Ascending aorta (tissue), 2 donors: ENCODE results near the gene CNKSR3. TPM values are rescaled to one million over a fixed set of nuclear protein-coding genes. Genes with fewer than 3 reads are reported as not detected.

Experiments used
- DNase-seq, 2 donors: peaks; one replicate each; pipeline ENCODE4 v3.0.0-alpha.2; 2019; ENCODE audit warnings: low spot score in 2 of 2
- H3K27ac ChIP-seq, 2 donors: fragments of 200-600 bp; sonication (generic); one replicate each; pipeline ENCODE4 v1.5.1; 2016 to 2017; ENCODE audit warnings: mild to moderate bottlenecking in 1 of 2
- H3K27me3 ChIP-seq: fragments of 200-600 bp; sonication (generic); one replicate; pipeline ENCODE4 v1.5.1; 2017
- H3K36me3 ChIP-seq, 2 donors: fragments of 200-600 bp; sonication (generic); one replicate each; pipeline ENCODE4 v1.5.1; 2016
- H3K4me1 ChIP-seq, 2 donors: fragments of 200-600 bp; sonication (generic); one replicate each; pipeline ENCODE4 v1.5.1; 2016 to 2017; ENCODE audit warnings: mild to moderate bottlenecking in 1 of 2
- H3K4me3 ChIP-seq, 2 donors: fragments of 200-600 bp; sonication (generic); one replicate each; pipeline ENCODE4 v1.5.1; 2016 to 2017; ENCODE audit warnings: mild to moderate bottlenecking in 1 of 2
- H3K9me3 ChIP-seq, 2 donors: fragments of 200-600 bp; sonication (generic); one replicate each; pipeline ENCODE4 v1.5.1; 2016
- CTCF ChIP-seq, 3 experiments: fragments of 200-600 bp in 2 of 3; fragments of 450-650 bp in 1 of 3; sonication (generic) in 2 of 3; IDR thresholded peaks; one replicate each; pipeline ENCODE4 v1.5.1; 2016 to 2019; ENCODE audit warnings: antibody characterized with exemption in 3 of 3, mild to moderate bottlenecking in 1 of 3, moderate library complexity in 1 of 3
- intact Hi-C: fragments of 100-400 bp; cut with DNase I; formaldehyde crosslinking; loops from one replicate; pipeline ENCODE4 v1.15.1; 2023
- total RNA-seq: library from RNA; depleted of rRNA; stranded (reverse); fragments of >200 nt; gene quantifications from one replicate; pipeline ENCODE4 v1.1.0, GENCODE V29; 2016

The CNKSR3 gene
- total RNA-seq, 1 donor from 2014 or later, result 9.7 TPM

- Histone ChIP-seq H3K9me3 (no peaks in the 10 kb centered on the region), H3K36me3 (no peaks in the 10 kb centered on the region), H3K4me1 (peaks cover 0 to 21% of the 10 kb centered on the region in 2 donors), H3K27ac (peak overlapping the region; percentile 36 to 45), H3K27me3 (no peaks in the 10 kb centered on the region), H3K4me3 (no peak overlapping the region)
- TF ChIP-seq CTCF (IDR thresholded peaks at IDR 0.05), result peak; percentile 17 to 60 (median 23)
- DNase-seq, result no peak
- intact Hi-C loops, result loop anchor here (10.0 kb wide), 1 partner anchor 346 kb away; no protein-coding TSS in a partner anchor
These were observed 9.5 kb downstream of the CNKSR3 start for GRCh38 chr6:154500769-154501577.

- intact Hi-C loops, result loop anchor here (10.0 kb wide), 1 partner anchor 345 kb away; no protein-coding TSS in a partner anchor
- Histone ChIP-seq H3K9me3 (no peaks in the 10 kb centered on the region), H3K27me3 (no peaks in the 10 kb centered on the region), H3K4me3 (no peak overlapping the region), H3K4me1 (peaks cover 0 to 22% of the 10 kb centered on the region in 2 donors), H3K27ac (peak overlapping the region; percentile 36 to 45), H3K36me3 (no peaks in the 10 kb centered on the region)
- DNase-seq, result no peak
- no peak for TF ChIP-seq CTCF (IDR thresholded peaks at IDR 0.05)
These were observed 10.5 kb downstream of the CNKSR3 start for GRCh38 chr6:154499855-154500589.

GRCh38 chr6:154498340-154498934 lies 12.0 kb downstream of the CNKSR3 start:
- Histone ChIP-seq H3K4me1 (peaks cover 0 to 21% of the 10 kb centered on the region in 2 donors), H3K36me3 (no peaks in the 10 kb centered on the region), H3K4me3 (no peak overlapping the region), H3K9me3 (no peaks in the 10 kb centered on the region), H3K27me3 (no peaks in the 10 kb centered on the region), H3K27ac (no peak overlapping the region)
- intact Hi-C loops, result no loop called here
- no peak for TF ChIP-seq CTCF (IDR thresholded peaks at IDR 0.05)
- no peak for DNase-seq

GRCh38 chr6:154496793-154497517 lies 13.5 kb downstream of the CNKSR3 start:
- Histone ChIP-seq H3K27ac (no peak overlapping the region), H3K4me1 (peaks cover 0 to 29% of the 10 kb centered on the region in 2 donors), H3K9me3 (no peaks in the 10 kb centered on the region), H3K36me3 (no peaks in the 10 kb centered on the region), H3K27me3 (no peaks in the 10 kb centered on the region), H3K4me3 (no peak overlapping the region)
- DNase-seq, result no peak
- intact Hi-C loops, result no loop called here
- TF ChIP-seq CTCF (IDR thresholded peaks at IDR 0.05), result no peak

- no peaks in the 10 kb centered on the region for H3K9me3 ChIP-seq
- intact Hi-C loops, result no loop called here
- H3K36me3 ChIP-seq, result no peaks in the 10 kb centered on the region
- TF ChIP-seq CTCF (IDR thresholded peaks at IDR 0.05), result no peak
- H3K27me3 ChIP-seq, result no peaks in the 10 kb centered on the region
- H3K27ac ChIP-seq, result no peak overlapping the region
- no peak overlapping the region for H3K4me3 ChIP-seq
- H3K4me1 ChIP-seq, result peaks cover 0 to 33% of the 10 kb centered on the region in 2 donors
- DNase-seq, result no peak
These were observed 14.3 kb downstream of the CNKSR3 start for GRCh38 chr6:154496186-154496585.
